ENCODE results near the gene ARID2. TPM values are rescaled to one million over a fixed set of nuclear protein-coding genes. Genes with fewer than 3 reads are reported as not detected.
A peak's percentile ranks its signal among the peaks of the same experiment; 100 is the strongest.

The ARID2 gene
- total and polyA plus RNA-seq, 2 experiments from 2014 or later, result 26.5 to 54.9 TPM

DNA sequence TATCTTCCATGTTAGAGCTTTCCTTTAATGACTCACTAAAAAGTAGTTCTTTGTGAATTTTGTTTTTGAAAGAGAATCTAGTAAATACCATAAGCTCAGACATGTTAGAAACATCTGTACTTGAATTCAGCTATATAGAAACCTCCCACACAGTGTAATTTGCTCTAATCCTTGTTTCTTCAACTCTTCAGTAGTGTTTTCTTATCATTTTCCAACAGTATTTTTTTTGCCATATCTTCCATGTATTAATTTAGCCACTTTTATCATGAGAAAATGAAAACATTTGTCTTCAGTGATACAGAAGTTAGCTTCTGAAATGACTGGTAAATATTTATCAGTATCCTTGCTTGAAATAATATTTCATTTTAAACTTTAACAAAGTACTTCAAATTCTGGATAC is 73.6 kb downstream of the ARID2 start (continued):
- TF ChIP-seq, protein P1, sequence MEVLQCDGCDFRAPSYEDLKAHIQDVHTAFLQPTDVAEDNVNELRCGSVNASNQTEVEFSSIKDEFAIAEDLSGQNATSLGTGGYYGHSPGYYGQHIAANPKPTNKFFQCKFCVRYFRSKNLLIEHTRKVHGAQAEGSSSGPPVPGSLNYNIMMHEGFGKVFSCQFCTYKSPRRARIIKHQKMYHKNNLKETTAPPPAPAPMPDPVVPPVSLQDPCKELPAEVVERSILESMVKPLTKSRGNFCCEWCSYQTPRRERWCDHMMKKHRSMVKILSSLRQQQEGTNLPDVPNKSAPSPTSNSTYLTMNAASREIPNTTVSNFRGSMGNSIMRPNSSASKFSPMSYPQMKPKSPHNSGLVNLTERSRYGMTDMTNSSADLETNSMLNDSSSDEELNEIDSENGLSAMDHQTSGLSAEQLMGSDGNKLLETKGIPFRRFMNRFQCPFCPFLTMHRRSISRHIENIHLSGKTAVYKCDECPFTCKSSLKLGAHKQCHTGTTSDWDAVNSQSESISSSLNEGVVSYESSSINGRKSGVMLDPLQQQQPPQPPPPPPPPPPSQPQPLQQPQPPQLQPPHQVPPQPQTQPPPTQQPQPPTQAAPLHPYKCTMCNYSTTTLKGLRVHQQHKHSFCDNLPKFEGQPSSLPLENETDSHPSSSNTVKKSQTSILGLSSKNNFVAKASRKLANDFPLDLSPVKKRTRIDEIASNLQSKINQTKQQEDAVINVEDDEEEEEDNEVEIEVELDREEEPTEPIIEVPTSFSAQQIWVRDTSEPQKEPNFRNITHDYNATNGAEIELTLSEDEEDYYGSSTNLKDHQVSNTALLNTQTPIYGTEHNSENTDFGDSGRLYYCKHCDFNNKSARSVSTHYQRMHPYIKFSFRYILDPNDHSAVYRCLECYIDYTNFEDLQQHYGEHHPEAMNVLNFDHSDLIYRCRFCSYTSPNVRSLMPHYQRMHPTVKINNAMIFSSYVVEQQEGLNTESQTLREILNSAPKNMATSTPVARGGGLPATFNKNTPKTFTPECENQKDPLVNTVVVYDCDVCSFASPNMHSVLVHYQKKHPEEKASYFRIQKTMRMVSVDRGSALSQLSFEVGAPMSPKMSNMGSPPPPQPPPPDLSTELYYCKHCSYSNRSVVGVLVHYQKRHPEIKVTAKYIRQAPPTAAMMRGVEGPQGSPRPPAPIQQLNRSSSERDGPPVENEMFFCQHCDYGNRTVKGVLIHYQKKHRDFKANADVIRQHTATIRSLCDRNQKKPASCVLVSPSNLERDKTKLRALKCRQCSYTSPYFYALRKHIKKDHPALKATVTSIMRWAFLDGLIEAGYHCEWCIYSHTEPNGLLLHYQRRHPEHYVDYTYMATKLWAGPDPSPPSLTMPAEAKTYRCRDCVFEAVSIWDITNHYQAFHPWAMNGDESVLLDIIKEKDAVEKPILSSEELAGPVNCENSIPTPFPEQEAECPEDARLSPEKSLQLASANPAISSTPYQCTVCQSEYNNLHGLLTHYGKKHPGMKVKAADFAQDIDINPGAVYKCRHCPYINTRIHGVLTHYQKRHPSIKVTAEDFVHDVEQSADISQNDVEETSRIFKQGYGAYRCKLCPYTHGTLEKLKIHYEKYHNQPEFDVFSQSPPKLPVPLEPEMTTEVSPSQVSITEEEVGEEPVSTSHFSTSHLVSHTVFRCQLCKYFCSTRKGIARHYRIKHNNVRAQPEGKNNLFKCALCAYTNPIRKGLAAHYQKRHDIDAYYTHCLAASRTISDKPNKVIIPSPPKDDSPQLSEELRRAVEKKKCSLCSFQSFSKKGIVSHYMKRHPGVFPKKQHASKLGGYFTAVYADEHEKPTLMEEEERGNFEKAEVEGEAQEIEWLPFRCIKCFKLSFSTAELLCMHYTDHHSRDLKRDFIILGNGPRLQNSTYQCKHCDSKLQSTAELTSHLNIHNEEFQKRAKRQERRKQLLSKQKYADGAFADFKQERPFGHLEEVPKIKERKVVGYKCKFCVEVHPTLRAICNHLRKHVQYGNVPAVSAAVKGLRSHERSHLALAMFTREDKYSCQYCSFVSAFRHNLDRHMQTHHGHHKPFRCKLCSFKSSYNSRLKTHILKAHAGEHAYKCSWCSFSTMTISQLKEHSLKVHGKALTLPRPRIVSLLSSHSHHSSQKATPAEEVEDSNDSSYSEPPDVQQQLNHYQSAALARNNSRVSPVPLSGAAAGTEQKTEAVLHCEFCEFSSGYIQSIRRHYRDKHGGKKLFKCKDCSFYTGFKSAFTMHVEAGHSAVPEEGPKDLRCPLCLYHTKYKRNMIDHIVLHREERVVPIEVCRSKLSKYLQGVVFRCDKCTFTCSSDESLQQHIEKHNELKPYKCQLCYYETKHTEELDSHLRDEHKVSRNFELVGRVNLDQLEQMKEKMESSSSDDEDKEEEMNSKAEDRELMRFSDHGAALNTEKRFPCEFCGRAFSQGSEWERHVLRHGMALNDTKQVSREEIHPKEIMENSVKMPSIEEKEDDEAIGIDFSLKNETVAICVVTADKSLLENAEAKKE (CRISPR knock-in tag; IDR thresholded peaks at IDR 0.05), result no peak
- TF ChIP-seq, protein P2, sequence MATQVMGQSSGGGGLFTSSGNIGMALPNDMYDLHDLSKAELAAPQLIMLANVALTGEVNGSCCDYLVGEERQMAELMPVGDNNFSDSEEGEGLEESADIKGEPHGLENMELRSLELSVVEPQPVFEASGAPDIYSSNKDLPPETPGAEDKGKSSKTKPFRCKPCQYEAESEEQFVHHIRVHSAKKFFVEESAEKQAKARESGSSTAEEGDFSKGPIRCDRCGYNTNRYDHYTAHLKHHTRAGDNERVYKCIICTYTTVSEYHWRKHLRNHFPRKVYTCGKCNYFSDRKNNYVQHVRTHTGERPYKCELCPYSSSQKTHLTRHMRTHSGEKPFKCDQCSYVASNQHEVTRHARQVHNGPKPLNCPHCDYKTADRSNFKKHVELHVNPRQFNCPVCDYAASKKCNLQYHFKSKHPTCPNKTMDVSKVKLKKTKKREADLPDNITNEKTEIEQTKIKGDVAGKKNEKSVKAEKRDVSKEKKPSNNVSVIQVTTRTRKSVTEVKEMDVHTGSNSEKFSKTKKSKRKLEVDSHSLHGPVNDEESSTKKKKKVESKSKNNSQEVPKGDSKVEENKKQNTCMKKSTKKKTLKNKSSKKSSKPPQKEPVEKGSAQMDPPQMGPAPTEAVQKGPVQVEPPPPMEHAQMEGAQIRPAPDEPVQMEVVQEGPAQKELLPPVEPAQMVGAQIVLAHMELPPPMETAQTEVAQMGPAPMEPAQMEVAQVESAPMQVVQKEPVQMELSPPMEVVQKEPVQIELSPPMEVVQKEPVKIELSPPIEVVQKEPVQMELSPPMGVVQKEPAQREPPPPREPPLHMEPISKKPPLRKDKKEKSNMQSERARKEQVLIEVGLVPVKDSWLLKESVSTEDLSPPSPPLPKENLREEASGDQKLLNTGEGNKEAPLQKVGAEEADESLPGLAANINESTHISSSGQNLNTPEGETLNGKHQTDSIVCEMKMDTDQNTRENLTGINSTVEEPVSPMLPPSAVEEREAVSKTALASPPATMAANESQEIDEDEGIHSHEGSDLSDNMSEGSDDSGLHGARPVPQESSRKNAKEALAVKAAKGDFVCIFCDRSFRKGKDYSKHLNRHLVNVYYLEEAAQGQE (IDR thresholded peaks at IDR 0.05; ENCODE audit: unreplicated experiment), result no peak
- no peak for TF ChIP-seq STAT1 (IDR thresholded peaks at IDR 0.05; ENCODE audit: unreplicated experiment)

GRCh38 chr12:45816652-45817051 is 87.1 kb downstream of the ARID2 start:
- Histone ChIP-seq H3K4me3 (no peak overlapping the region), H3K27me3 (ENCODE audit: insufficient read depth) (no peaks in the 10 kb centered on the region), H3K4me1 (ENCODE audit: insufficient read depth) (0 out of 2 replicates have a peak, but pooled peaks cover 7% of the 10 kb centered on the region), H3K4me2 (no peak overlapping the region), H2AFZ (no peak overlapping the region), H3K27ac (ENCODE audit: low read depth) (no peak overlapping the region), H4K20me1 (replicated peaks; ENCODE audit: insufficient read depth) (no peaks in the 10 kb centered on the region), H3F3A (replicated peaks; ENCODE audit: low read depth) (no peaks in the 10 kb centered on the region), H3K9me2 (ENCODE audit: insufficient read depth) (no peaks in the 10 kb centered on the region), H3K36me3 (ENCODE audit: insufficient read depth) (no peaks in the 10 kb centered on the region; the same call in 1 of the 2 replicates), H3K79me2 (replicated peaks; ENCODE audit: insufficient read depth) (no peaks in the 10 kb centered on the region; the same call in 1 of the 2 replicates)
- DNase-seq (ENCODE audit: low spot score) (no peak), ATAC-seq (peak; percentile 38; the same call in 2 of the 3 replicates)
- H3K27ac Mint-ChIP-seq, result peak overlapping the region; percentile 80; the same call in 1 of the 2 replicates
- H3K4me3 Mint-ChIP-seq, result no peak overlapping the region
- no peaks in the 10 kb centered on the region for H3K9me3 Mint-ChIP-seq
- no peaks in the 10 kb centered on the region for H3K27me3 Mint-ChIP-seq (ENCODE audit: insufficient read depth, low read depth, poor library complexity)
- H3K36me3 Mint-ChIP-seq (ENCODE audit: low read depth), result peaks cover 7% of the 10 kb centered on the region; the same call in 1 of the 3 replicates
- peaks cover 16% of the 10 kb centered on the region for H3K4me1 Mint-ChIP-seq
- TF ChIP-seq POLR2AphosphoS5 (IDR thresholded peaks at IDR 0.05; ENCODE audit: low read depth), result no peak
- TF ChIP-seq, protein P1 (CRISPR knock-in tag; IDR thresholded peaks at IDR 0.05), result no peak
- no peak for TF ChIP-seq STAT1 (IDR thresholded peaks at IDR 0.05; ENCODE audit: unreplicated experiment)
- TF ChIP-seq JUNB (IDR thresholded peaks at IDR 0.05; ENCODE audit: unreplicated experiment), result no peak
